ENCODE data around the gene RANBP3.

Gene RANBP3

GRCh38 chr19:5969476-5969875, 8.5 kb downstream of the RANBP3 start:
- Histone ChIP-seq H3K36me3 (ENCODE audit: insufficient read depth, low read length) (peaks cover 55% of the 10 kb centered on the region), H3K4me3 (ENCODE audit: low read depth in 1 of 2, low read length in 2 of 2) (no peak overlapping the region), H2AFZ (ENCODE audit: low read depth, low read length) (no peak overlapping the region), H3K9ac (ENCODE audit: low read depth, low read length) (no peak overlapping the region), H3K4me2 (ENCODE audit: insufficient read depth, low read length) (no peak overlapping the region), H3K27ac (ENCODE audit: low read length) (no peak overlapping the region), H3K9me3 (ENCODE audit: insufficient read depth, low read length, severe bottlenecking) (no peaks in the 10 kb centered on the region), H3K79me2 (ENCODE audit: insufficient read depth, low read length) (peaks cover 100% of the 10 kb centered on the region), H3K4me1 (ENCODE audit: insufficient read depth, low read length) (peaks cover 54% of the 10 kb centered on the region), H4K20me1 (ENCODE audit: insufficient read depth, low read length) (peaks cover 97% of the 10 kb centered on the region), H3K27me3 (ENCODE audit: insufficient read depth, low read length, poor library complexity) (no peaks in the 10 kb centered on the region)
- DNase-seq (no peak), ATAC-seq (ENCODE audit: insufficient read depth, low read depth) (no peak)
- no peak for TF ChIP-seq CTCF (IDR thresholded peaks at IDR 0.05; ENCODE audit: borderline replicate concordance, extremely low read depth, low read length, poor library complexity, severe bottlenecking)
- no peak for TF ChIP-seq EZH2 (IDR thresholded peaks at IDR 0.05; ENCODE audit: borderline replicate concordance, low read depth, low read length, severe bottlenecking)

GRCh38 chr19:5968431-5969373, 9.2 kb downstream of the RANBP3 start:
- H3K9me3 ChIP-seq (ENCODE audit: insufficient read depth, low read length, severe bottlenecking): no peaks in the 10 kb centered on the region
- H3K36me3 ChIP-seq (ENCODE audit: insufficient read depth, low read length): peaks cover 47% of the 10 kb centered on the region
- TF ChIP-seq CTCF (IDR thresholded peaks at IDR 0.05; ENCODE audit: borderline replicate concordance, extremely low read depth, low read length, poor library complexity, severe bottlenecking): no peak
- TF ChIP-seq EZH2 (IDR thresholded peaks at IDR 0.05; ENCODE audit: borderline replicate concordance, low read depth, low read length, severe bottlenecking): no peak
- no peak for DNase-seq
- H3K4me1 ChIP-seq (ENCODE audit: insufficient read depth, low read length): peaks cover 54% of the 10 kb centered on the region
- peaks cover 97% of the 10 kb centered on the region for H4K20me1 ChIP-seq (ENCODE audit: insufficient read depth, low read length)
- no peak overlapping the region for H2AFZ ChIP-seq (ENCODE audit: low read depth, low read length)
- H3K79me2 ChIP-seq (ENCODE audit: insufficient read depth, low read length): peaks cover 100% of the 10 kb centered on the region
- no peak overlapping the region for H3K4me2 ChIP-seq (ENCODE audit: insufficient read depth, low read length)
- no peaks in the 10 kb centered on the region for H3K27me3 ChIP-seq (ENCODE audit: insufficient read depth, low read length, poor library complexity)
- H3K27ac ChIP-seq (ENCODE audit: low read length): no peak overlapping the region; the same call in 1 of the 2 replicates
- no peak overlapping the region for H3K4me3 ChIP-seq (ENCODE audit: low read depth in 1 of 2, low read length in 2 of 2)
- H3K9ac ChIP-seq (ENCODE audit: low read depth, low read length): no peak overlapping the region
- ATAC-seq (ENCODE audit: insufficient read depth, low read depth): no peak

GRCh38 chr19:5967994-5968430, 9.9 kb downstream of the RANBP3 start:
- H3K9ac ChIP-seq (ENCODE audit: low read depth, low read length): no peak overlapping the region
- H3K27me3 ChIP-seq (ENCODE audit: insufficient read depth, low read length, poor library complexity): no peaks in the 10 kb centered on the region
- peaks cover 40% of the 10 kb centered on the region for H3K36me3 ChIP-seq (ENCODE audit: insufficient read depth, low read length)
- H3K9me3 ChIP-seq (ENCODE audit: insufficient read depth, low read length, severe bottlenecking): no peaks in the 10 kb centered on the region
- H3K4me2 ChIP-seq (ENCODE audit: insufficient read depth, low read length): no peak overlapping the region
- H3K4me3 ChIP-seq (ENCODE audit: low read depth in 1 of 2, low read length in 2 of 2): no peak overlapping the region
- peaks cover 97% of the 10 kb centered on the region for H4K20me1 ChIP-seq (ENCODE audit: insufficient read depth, low read length)
- peaks cover 55% of the 10 kb centered on the region for H3K4me1 ChIP-seq (ENCODE audit: insufficient read depth, low read length)
- peaks cover 100% of the 10 kb centered on the region for H3K79me2 ChIP-seq (ENCODE audit: insufficient read depth, low read length)
- TF ChIP-seq CTCF (IDR thresholded peaks at IDR 0.05; ENCODE audit: borderline replicate concordance, extremely low read depth, low read length, poor library complexity, severe bottlenecking) (peak; percentile 81), EZH2 (IDR thresholded peaks at IDR 0.05; ENCODE audit: borderline replicate concordance, low read depth, low read length, severe bottlenecking) (no peak)
- no peak overlapping the region for H2AFZ ChIP-seq (ENCODE audit: low read depth, low read length)
- ATAC-seq (ENCODE audit: insufficient read depth, low read depth) (peak; percentile 76), DNase-seq (peak; percentile 67)
- peak overlapping the region; percentile 15; the same call in 1 of the 2 replicates for H3K27ac ChIP-seq (ENCODE audit: low read length)
